Peyer's patch (tissue), 4 donors: ENCODE results near the gene THSD7A. TPM values are rescaled to one million over a fixed set of nuclear protein-coding genes. Genes with fewer than 3 reads are reported as not detected.

Source experiments
- DNase-seq, 3 donors: peaks; one replicate each; pipeline ENCODE4 v3.0.0-alpha.2; 2017 to 2019
- H3K27ac ChIP-seq, 4 donors: fragments of 200-600 bp; sonication (generic); one replicate each; pipeline ENCODE4 v1.5.1; 2016 to 2019
- H3K27me3 ChIP-seq, 2 donors: fragments of 200-600 bp; sonication (generic); one replicate each; pipeline ENCODE4 v1.5.1; 2019
- H3K36me3 ChIP-seq, 3 donors: fragments of 200-600 bp; sonication (generic); one replicate each; pipeline ENCODE4 v1.5.1; 2016 to 2019
- H3K4me1 ChIP-seq, 4 donors: fragments of 200-600 bp; sonication (generic); one replicate each; pipeline ENCODE4 v1.5.1; 2016 to 2019
- H3K4me3 ChIP-seq, 4 donors: fragments of 200-600 bp; sonication (generic); 1 replicate in 3 of 4; 2 replicates in 1 of 4; pipeline ENCODE4 v1.5.1; 2016 to 2019; ENCODE audit warnings: mild to moderate bottlenecking in 1 of 4
- H3K9me3 ChIP-seq, 4 donors: fragments of 200-600 bp; sonication (generic); one replicate each; pipeline ENCODE4 v1.5.1; 2016 to 2019; ENCODE audit warnings: mild to moderate bottlenecking in 1 of 4
- POLR2A ChIP-seq, 2 donors: fragments of 450-650 bp; IDR thresholded peaks; one replicate each; pipeline ENCODE4 v1.5.1; 2017; ENCODE audit warnings: antibody characterized with exemption in 2 of 2, mild to moderate bottlenecking in 2 of 2, moderate library complexity in 2 of 2
- total RNA-seq, 4 donors: library from RNA; depleted of rRNA; stranded (reverse); fragments of >200 nt; gene quantifications; one replicate each; pipeline ENCODE4 v1.1.0, GENCODE V29; 2016
- TF ChIP-seq, protein P1 (sequence below), 6 experiments: fragments of 450-650 bp in 4 of 6; fragments of 200-600 bp in 2 of 6; sonication (generic) in 1 of 6; IDR thresholded peaks; one replicate each; pipeline ENCODE4 v1.5.1; 2017 to 2019; ENCODE audit warnings: antibody characterized with exemption in 6 of 6, mild to moderate bottlenecking in 3 of 6, moderate library complexity in 1 of 6

THSD7A gene
- total RNA-seq, 4 donors from 2014 or later: 0.53 to 4.1 (median 2.1) TPM

- no peak overlapping the region for H3K4me3 ChIP-seq
- no peaks in the 10 kb centered on the region for H3K27me3 ChIP-seq
- TF ChIP-seq, protein P1, sequence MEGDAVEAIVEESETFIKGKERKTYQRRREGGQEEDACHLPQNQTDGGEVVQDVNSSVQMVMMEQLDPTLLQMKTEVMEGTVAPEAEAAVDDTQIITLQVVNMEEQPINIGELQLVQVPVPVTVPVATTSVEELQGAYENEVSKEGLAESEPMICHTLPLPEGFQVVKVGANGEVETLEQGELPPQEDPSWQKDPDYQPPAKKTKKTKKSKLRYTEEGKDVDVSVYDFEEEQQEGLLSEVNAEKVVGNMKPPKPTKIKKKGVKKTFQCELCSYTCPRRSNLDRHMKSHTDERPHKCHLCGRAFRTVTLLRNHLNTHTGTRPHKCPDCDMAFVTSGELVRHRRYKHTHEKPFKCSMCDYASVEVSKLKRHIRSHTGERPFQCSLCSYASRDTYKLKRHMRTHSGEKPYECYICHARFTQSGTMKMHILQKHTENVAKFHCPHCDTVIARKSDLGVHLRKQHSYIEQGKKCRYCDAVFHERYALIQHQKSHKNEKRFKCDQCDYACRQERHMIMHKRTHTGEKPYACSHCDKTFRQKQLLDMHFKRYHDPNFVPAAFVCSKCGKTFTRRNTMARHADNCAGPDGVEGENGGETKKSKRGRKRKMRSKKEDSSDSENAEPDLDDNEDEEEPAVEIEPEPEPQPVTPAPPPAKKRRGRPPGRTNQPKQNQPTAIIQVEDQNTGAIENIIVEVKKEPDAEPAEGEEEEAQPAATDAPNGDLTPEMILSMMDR (IDR thresholded peaks at IDR 0.05): no peak
- no peak for TF ChIP-seq POLR2A (IDR thresholded peaks at IDR 0.05)
- no peaks in the 10 kb centered on the region for H3K4me1 ChIP-seq
- DNase-seq: no peak
- no peak overlapping the region for H3K27ac ChIP-seq
- H3K36me3 ChIP-seq: no peaks in the 10 kb centered on the region
- no peaks in the 10 kb centered on the region for H3K9me3 ChIP-seq
Measured at GRCh38 chr7:11478426-11478825, 353.6 kb downstream of the THSD7A start.

DNA sequence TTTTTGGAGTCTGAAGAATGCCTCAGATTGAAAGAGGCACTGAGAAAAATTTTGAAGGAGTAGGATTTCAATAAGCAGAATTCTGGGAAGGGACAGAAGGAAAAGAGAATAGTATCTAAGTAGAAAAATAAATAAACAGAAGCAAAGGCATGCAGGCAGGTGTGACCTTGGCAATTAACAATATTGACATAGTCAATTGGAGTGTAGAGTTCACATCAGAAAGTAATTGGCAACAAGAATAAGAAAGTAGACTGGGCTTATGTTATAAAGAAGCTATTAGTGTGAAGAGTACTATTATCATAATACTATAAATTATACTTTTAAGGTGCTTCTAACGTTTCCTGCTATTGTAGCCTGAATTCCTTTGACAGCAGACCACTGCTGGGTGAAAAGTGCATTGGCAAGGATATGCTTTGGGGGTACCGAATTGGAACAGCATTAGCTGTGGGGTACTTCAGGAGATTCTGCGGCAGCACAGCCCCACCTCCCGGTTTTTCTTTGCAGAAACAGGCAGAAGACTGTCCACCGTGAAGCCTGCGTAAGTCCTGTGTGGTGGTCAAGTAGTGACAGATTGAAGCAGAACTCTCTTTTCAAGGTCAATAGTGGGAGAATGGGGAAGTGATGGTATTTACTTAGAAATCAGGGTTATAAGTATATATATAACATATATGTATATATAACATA, 357.0 kb downstream of the THSD7A start:
- Histone ChIP-seq H3K9me3 (no peaks in the 10 kb centered on the region), H3K27ac (no peak overlapping the region), H3K27me3 (no peaks in the 10 kb centered on the region), H3K4me1 (no peaks in the 10 kb centered on the region), H3K4me3 (no peak overlapping the region), H3K36me3 (no peaks in the 10 kb centered on the region)
- no peak for TF ChIP-seq POLR2A (IDR thresholded peaks at IDR 0.05)
- TF ChIP-seq, protein P1 (IDR thresholded peaks at IDR 0.05): no peak
- no peak for DNase-seq

DNA sequence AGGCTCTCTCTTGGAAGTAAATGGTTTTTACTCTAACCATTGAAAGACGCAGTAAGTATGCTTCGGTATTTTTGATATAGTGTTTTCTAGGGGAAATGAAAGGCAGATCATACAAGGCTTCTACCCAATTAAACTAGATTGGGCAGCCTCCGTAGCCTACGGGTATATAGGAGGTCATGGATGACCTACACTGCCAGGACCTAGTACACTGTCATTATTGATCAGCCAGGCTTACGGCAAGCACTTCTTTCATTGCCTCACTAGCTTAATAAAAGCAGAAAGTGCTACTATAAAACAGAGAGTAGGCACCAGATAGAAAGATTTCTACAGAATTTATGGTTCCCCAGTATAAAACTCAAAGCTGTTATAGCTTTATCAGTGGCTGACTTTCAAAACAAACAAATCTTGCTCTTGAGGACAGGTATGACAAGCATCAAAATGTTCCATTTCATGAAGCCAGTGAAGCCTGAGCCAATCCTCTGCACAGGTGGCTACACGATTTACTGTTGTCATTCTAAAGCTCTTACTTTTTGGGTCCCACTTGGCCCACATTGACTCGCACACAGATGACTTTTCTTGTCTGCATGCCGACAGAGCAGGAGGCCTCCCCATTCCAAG, 358.1 kb downstream of the THSD7A start:
- Histone ChIP-seq H3K9me3 (no peaks in the 10 kb centered on the region), H3K27ac (no peak overlapping the region), H3K36me3 (no peaks in the 10 kb centered on the region), H3K4me3 (no peak overlapping the region), H3K4me1 (no peaks in the 10 kb centered on the region), H3K27me3 (no peaks in the 10 kb centered on the region)
- no peak for TF ChIP-seq POLR2A (IDR thresholded peaks at IDR 0.05)
- TF ChIP-seq, protein P1 (IDR thresholded peaks at IDR 0.05): no peak
- DNase-seq: no peak

- H3K36me3 ChIP-seq: no peaks in the 10 kb centered on the region
- H3K9me3 ChIP-seq: no peaks in the 10 kb centered on the region
- no peaks in the 10 kb centered on the region for H3K27me3 ChIP-seq
- TF ChIP-seq POLR2A (IDR thresholded peaks at IDR 0.05): no peak
- TF ChIP-seq, protein P1 (IDR thresholded peaks at IDR 0.05): no peak
- no peak overlapping the region for H3K4me3 ChIP-seq
- no peak for DNase-seq
- H3K4me1 ChIP-seq: no peaks in the 10 kb centered on the region
- H3K27ac ChIP-seq: no peak overlapping the region
Measured at GRCh38 chr7:11473220-11473619, 358.8 kb downstream of the THSD7A start.

DNA sequence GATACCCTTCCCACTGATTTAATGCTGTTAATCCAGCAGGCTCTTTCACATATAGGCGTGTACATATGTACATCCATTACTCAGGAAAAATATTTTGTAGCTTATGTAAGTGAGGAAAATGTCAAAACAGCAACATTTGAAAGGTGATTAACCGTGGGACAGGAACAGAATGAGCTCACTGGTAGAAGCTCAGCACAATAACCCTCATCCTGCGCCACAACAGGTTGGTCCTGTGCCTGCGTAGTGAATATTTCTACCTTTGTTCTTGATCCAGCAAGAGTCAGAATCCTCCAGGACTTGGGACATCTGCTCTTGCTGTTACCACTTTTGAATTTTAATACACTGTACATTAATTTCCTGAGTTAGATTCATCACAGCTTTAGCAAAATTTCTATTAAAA, 359.4 kb downstream of the THSD7A start:
- no peaks in the 10 kb centered on the region for H3K9me3 ChIP-seq
- H3K4me3 ChIP-seq: no peak overlapping the region
- DNase-seq: no peak
- no peak overlapping the region for H3K27ac ChIP-seq
- H3K4me1 ChIP-seq: no peaks in the 10 kb centered on the region
- no peaks in the 10 kb centered on the region for H3K27me3 ChIP-seq
- no peaks in the 10 kb centered on the region for H3K36me3 ChIP-seq
- TF ChIP-seq, protein P1 (IDR thresholded peaks at IDR 0.05): no peak
- TF ChIP-seq POLR2A (IDR thresholded peaks at IDR 0.05): no peak
